BLaER1 (cell line): Measurements from ENCODE around the gene KCTD20.

Source experiments
- H3K27ac ChIP-seq: shearing (Covaris generic); formaldehyde crosslinking; 2 replicates; pipeline ENCODE4 v1.8.1; 2022
- H3K27me3 ChIP-seq: shearing (Covaris generic); formaldehyde crosslinking; 2 replicates; pipeline ENCODE4 v1.8.1; 2022
- H3K36me3 ChIP-seq: shearing (Covaris generic); formaldehyde crosslinking; 2 replicates; pipeline ENCODE4 v1.8.1; 2022
- H3K4me1 ChIP-seq: shearing (Covaris generic); formaldehyde crosslinking; 2 replicates; pipeline ENCODE4 v1.8.1; 2022
- H3K4me2 ChIP-seq: shearing (Covaris generic); formaldehyde crosslinking; 2 replicates; pipeline ENCODE4 v1.8.1; 2022
- H3K4me3 ChIP-seq: shearing (Covaris generic); formaldehyde crosslinking; 2 replicates; pipeline ENCODE4 v1.8.1; 2022
- H3K9ac ChIP-seq: shearing (Covaris generic); formaldehyde crosslinking; 2 replicates; pipeline ENCODE4 v1.8.1; 2022
- H3K9me3 ChIP-seq: shearing (Covaris generic); formaldehyde crosslinking; 2 replicates; pipeline ENCODE4 v1.8.1; 2022
- H4K20me1 ChIP-seq: shearing (Covaris generic); formaldehyde crosslinking; 2 replicates; pipeline ENCODE4 v1.8.1; 2022
- Cebpa-rat ChIP-seq: shearing (Covaris generic); IDR thresholded peaks from 2 replicates; pipeline ENCODE4 v1.8.1; 2022

Gene KCTD20

GRCh38 chr6:36505744-36506534, 63.1 kb downstream of the KCTD20 start:
- Histone ChIP-seq H3K4me3 (no peak overlapping the region), H3K9me3 (no peaks in the 10 kb centered on the region; the same call in 1 of the 2 replicates), H4K20me1 (peaks cover 69% of the 10 kb centered on the region), H3K27ac (no peak overlapping the region), H3K27me3 (no peaks in the 10 kb centered on the region), H3K4me1 (no peaks in the 10 kb centered on the region), H3K9ac (no peak overlapping the region), H3K36me3 (peaks cover 99% of the 10 kb centered on the region), H3K4me2 (no peak overlapping the region)
- no peak for TF ChIP-seq Cebpa-rat

GRCh38 chr6:36506611-36507010, 63.8 kb downstream of the KCTD20 start:
- Histone ChIP-seq H3K36me3 (peaks cover 99% of the 10 kb centered on the region), H3K4me1 (no peaks in the 10 kb centered on the region), H3K9ac (no peak overlapping the region), H3K27ac (no peak overlapping the region), H3K9me3 (no peaks in the 10 kb centered on the region; the same call in 1 of the 2 replicates), H3K27me3 (no peaks in the 10 kb centered on the region), H3K4me3 (no peak overlapping the region), H3K4me2 (no peak overlapping the region), H4K20me1 (peaks cover 63% of the 10 kb centered on the region)
- TF ChIP-seq Cebpa-rat, result no peak

DNA sequence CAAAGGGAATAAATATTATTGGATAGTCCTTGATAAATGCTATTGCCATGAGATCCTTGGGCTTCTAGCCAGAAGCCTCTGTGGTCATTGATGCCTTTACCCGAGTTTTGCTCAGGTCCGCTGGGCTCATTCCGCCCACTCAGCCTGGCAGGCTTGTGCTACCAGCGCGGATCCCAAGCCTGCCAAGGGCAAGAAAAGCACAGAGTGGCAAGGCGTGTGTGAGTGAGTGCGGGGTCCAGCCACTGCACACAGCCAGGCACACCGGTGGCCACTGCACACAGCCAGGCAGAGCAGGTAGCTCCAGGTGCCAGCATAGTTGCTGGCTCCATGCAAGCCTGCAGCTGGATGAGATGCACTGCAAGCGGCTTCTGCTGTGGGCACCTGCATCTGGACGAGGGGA, 65.7 kb downstream of the KCTD20 start:
- Histone ChIP-seq H3K27ac (no peak overlapping the region), H3K9me3 (no peaks in the 10 kb centered on the region; the same call in 1 of the 2 replicates), H4K20me1 (peaks cover 45% of the 10 kb centered on the region), H3K4me1 (no peaks in the 10 kb centered on the region), H3K4me3 (no peak overlapping the region), H3K4me2 (no peak overlapping the region), H3K9ac (no peak overlapping the region), H3K36me3 (peaks cover 100% of the 10 kb centered on the region), H3K27me3 (no peaks in the 10 kb centered on the region)
- TF ChIP-seq Cebpa-rat, result no peak

DNA sequence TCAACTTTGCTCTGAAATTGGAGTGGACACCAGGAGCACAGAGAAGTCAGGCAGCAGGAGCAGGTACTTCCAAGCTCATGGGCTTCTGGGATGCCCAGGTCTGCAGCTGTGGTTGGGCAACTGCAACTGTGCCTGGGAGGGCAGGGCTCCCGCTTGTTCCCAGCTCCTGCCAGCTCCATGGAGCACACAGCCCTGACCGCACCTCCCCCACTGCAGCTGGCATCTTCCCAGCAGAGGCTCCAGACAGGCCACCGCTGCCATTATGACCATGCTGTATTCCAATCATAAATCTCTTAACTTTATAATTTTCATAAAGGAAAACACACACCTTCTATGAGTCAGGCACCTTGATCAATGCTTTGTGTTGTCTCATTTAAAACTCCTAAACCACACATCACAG, 67.6 kb downstream of the KCTD20 start:
- Histone ChIP-seq H3K27ac (no peak overlapping the region), H3K9me3 (no peaks in the 10 kb centered on the region; the same call in 1 of the 2 replicates), H3K4me2 (no peak overlapping the region), H3K9ac (no peak overlapping the region), H3K4me1 (no peaks in the 10 kb centered on the region), H3K27me3 (no peaks in the 10 kb centered on the region), H4K20me1 (peaks cover 42% of the 10 kb centered on the region), H3K36me3 (peaks cover 100% of the 10 kb centered on the region), H3K4me3 (no peak overlapping the region)
- no peak for TF ChIP-seq Cebpa-rat

- no peak overlapping the region for H3K4me2 ChIP-seq
- H3K36me3 ChIP-seq, result peaks cover 100% of the 10 kb centered on the region
- no peaks in the 10 kb centered on the region for H3K4me1 ChIP-seq
Measured at GRCh38 chr6:36514554-36515456, 72.0 kb downstream of the KCTD20 start.

DNA sequence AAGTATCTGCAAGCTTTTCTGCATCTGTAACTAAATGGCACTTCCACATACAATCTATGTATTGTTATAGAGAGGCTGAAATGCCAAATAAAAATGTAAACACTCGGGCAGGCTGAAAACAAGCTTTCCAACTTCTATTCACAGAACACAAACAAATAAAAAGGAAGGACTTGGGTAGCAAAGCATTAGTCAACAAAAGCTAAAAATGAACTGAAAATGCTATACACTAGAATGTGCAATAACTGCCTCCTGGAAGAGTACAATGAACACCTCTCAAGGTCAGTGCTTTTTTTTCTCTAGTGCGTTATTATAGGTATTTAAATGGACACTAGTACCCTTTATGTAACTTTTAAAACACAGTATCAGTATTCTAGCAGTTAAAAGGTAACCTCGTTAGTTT, 73.0 kb downstream of the KCTD20 start:
- Histone ChIP-seq H3K36me3 (peaks cover 100% of the 10 kb centered on the region), H3K9me3 (no peaks in the 10 kb centered on the region), H3K27me3 (no peaks in the 10 kb centered on the region), H3K4me1 (no peaks in the 10 kb centered on the region), H3K4me3 (no peak overlapping the region), H3K27ac (no peak overlapping the region), H3K9ac (no peak overlapping the region), H4K20me1 (peaks cover 64% of the 10 kb centered on the region), H3K4me2 (no peak overlapping the region)
- TF ChIP-seq Cebpa-rat, result no peak

More at GRCh38 chr6:36514554-36515456, 72.0 kb downstream of the KCTD20 start:
- Histone ChIP-seq H3K4me3 (no peak overlapping the region), H3K27ac (no peak overlapping the region), H3K27me3 (no peaks in the 10 kb centered on the region), H4K20me1 (peaks cover 64% of the 10 kb centered on the region), H3K9ac (no peak overlapping the region), H3K9me3 (no peaks in the 10 kb centered on the region; the same call in 1 of the 2 replicates)
- no peak for TF ChIP-seq Cebpa-rat

DNA sequence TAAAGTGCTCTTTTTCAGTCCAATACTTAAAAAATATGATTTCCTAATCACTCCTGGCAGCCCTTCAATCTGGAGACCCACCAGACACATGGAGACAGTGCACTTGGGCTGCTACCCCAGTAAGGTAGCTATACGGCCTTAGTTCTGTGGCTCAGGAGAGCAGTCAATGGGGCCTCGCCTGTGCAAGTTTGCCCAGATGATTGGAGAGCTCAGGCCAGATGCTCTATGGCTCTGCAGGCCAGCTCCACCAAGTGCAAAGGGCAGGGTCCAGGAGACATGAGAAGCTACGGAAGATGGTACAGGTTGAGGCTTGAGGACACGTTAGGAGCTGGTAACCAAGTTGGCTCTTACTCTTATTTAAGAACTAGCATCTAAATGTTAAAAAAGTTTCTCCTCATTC, 73.8 kb downstream of the KCTD20 start:
- H3K36me3 ChIP-seq, result peaks cover 100% of the 10 kb centered on the region
- H3K4me2 ChIP-seq, result no peak overlapping the region
- H3K27ac ChIP-seq, result no peak overlapping the region
- TF ChIP-seq Cebpa-rat, result no peak
- no peaks in the 10 kb centered on the region for H3K4me1 ChIP-seq
- no peak overlapping the region for H3K9ac ChIP-seq
- peaks cover 69% of the 10 kb centered on the region for H4K20me1 ChIP-seq
- no peaks in the 10 kb centered on the region for H3K9me3 ChIP-seq
- H3K4me3 ChIP-seq, result no peak overlapping the region
- no peaks in the 10 kb centered on the region for H3K27me3 ChIP-seq

GRCh38 chr6:36516988-36517387, 74.2 kb downstream of the KCTD20 start:
- H3K27ac ChIP-seq, result no peak overlapping the region
- no peaks in the 10 kb centered on the region for H3K4me1 ChIP-seq
- H3K9me3 ChIP-seq, result no peaks in the 10 kb centered on the region
- no peak overlapping the region for H3K9ac ChIP-seq
- H3K36me3 ChIP-seq, result peaks cover 100% of the 10 kb centered on the region
- H3K4me2 ChIP-seq, result no peak overlapping the region
- no peak overlapping the region for H3K4me3 ChIP-seq
- H3K27me3 ChIP-seq, result no peaks in the 10 kb centered on the region
- peaks cover 74% of the 10 kb centered on the region for H4K20me1 ChIP-seq
- no peak for TF ChIP-seq Cebpa-rat

DNA sequence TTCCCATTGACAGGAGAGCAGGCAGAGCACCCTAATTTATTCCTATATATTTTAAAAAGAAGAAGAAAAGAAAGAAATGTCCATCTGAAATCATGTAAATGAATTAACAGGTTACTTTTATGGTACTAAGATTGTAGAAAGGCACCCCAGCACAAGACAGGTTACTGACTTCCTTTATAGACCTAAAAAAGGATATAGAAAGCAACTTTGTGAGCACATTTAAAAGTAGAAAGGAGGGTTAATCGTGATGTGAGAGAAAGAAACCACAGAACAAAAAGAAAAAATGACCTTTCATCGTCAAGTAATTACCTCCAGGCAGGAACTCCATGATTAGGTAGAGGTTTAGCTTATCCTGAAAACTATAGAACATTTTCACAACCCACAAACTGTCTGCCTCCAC, 74.6 kb downstream of the KCTD20 start:
- no peak overlapping the region for H3K27ac ChIP-seq
- peaks cover 100% of the 10 kb centered on the region for H3K36me3 ChIP-seq
- H3K4me1 ChIP-seq, result no peaks in the 10 kb centered on the region
- no peak overlapping the region for H3K9ac ChIP-seq
- H3K4me2 ChIP-seq, result no peak overlapping the region
- no peak for TF ChIP-seq Cebpa-rat
- no peaks in the 10 kb centered on the region for H3K9me3 ChIP-seq
- H4K20me1 ChIP-seq, result peaks cover 78% of the 10 kb centered on the region
- no peaks in the 10 kb centered on the region for H3K27me3 ChIP-seq
- no peak overlapping the region for H3K4me3 ChIP-seq

DNA sequence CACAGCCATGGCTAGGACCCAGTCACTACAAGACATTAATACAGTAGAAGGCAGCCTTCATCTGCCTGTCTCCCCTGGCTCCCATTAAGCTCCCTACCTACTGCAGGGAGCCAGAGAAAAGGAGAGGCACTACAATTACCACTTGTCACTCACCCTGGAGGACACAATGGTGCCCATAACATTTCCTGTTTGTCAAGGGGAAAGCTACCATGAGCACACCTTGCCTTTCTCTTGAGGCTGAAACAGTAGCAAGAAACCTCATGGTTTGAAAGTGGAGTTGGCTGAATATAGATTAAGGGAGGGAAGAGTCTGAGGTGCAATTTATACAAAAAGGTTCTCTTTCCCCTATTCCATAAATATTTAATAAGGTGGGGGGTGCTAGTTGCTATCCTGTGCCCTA, 76.6 kb downstream of the KCTD20 start:
- no peaks in the 10 kb centered on the region for H3K4me1 ChIP-seq
- H3K27me3 ChIP-seq, result no peaks in the 10 kb centered on the region
- H3K9me3 ChIP-seq, result no peaks in the 10 kb centered on the region
- H3K4me2 ChIP-seq, result no peak overlapping the region
- no peak overlapping the region for H3K4me3 ChIP-seq
- H4K20me1 ChIP-seq, result peaks cover 97% of the 10 kb centered on the region
- H3K27ac ChIP-seq, result no peak overlapping the region
- H3K36me3 ChIP-seq, result peaks cover 100% of the 10 kb centered on the region
- no peak overlapping the region for H3K9ac ChIP-seq
- no peak for TF ChIP-seq Cebpa-rat
